NCI-H2081 treated with DMSO at 0.1 percent for 48 hours (cell line): Measurements from ENCODE around the gene ERVFRD-1.
"Not testable (repeated sequence)": the region's sequence is repeated elsewhere in the genome, so short reads cannot be mapped to it uniquely, and the experiment has no call there.

Experiments used
- DNase-seq: peaks from one replicate; lab custom pipeline; 2025; lab: John Stamatoyannopoulos, UW

Gene ERVFRD-1

GRCh38 chr6:11087141-11087812 lies 24.2 kb downstream of the ERVFRD-1 start:
- not testable (repeated sequence) for DNase-seq

GRCh38 chr6:11085758-11086435 lies 25.6 kb downstream of the ERVFRD-1 start:
- DNase-seq: no peak

- DNase-seq: no peak
Measured at GRCh38 chr6:11083956-11084355, 27.6 kb downstream of the ERVFRD-1 start.

- DNase-seq: no peak
Measured at GRCh38 chr6:11083491-11083890, 28.0 kb downstream of the ERVFRD-1 start.

GRCh38 chr6:11080296-11080695 lies 31.2 kb downstream of the ERVFRD-1 start:
- no peak for DNase-seq

GRCh38 chr6:11078266-11078665 lies 33.3 kb downstream of the ERVFRD-1 start:
- no peak for DNase-seq

- DNase-seq: no peak
Measured at GRCh38 chr6:11076540-11076939, 35.0 kb downstream of the ERVFRD-1 start.

- no peak for DNase-seq
Measured at GRCh38 chr6:11072101-11072500, 39.4 kb downstream of the ERVFRD-1 start.

GRCh38 chr6:11069760-11070159 lies 41.8 kb downstream of the ERVFRD-1 start:
- DNase-seq: no peak

- DNase-seq: no peak
Measured at GRCh38 chr6:11067348-11067747, 44.2 kb downstream of the ERVFRD-1 start.

- DNase-seq: no peak
Measured at GRCh38 chr6:11066505-11067347, 44.8 kb downstream of the ERVFRD-1 start.

GRCh38 chr6:11065436-11066202 lies 45.9 kb downstream of the ERVFRD-1 start:
- DNase-seq: no peak

GRCh38 chr6:11064836-11065235 lies 46.7 kb downstream of the ERVFRD-1 start:
- DNase-seq: no peak

- no peak for DNase-seq
Measured at GRCh38 chr6:11062715-11063114, 48.8 kb downstream of the ERVFRD-1 start.

- DNase-seq: no peak
Measured at GRCh38 chr6:11062083-11062482, 49.4 kb downstream of the ERVFRD-1 start.

GRCh38 chr6:11058406-11058805 lies 53.1 kb downstream of the ERVFRD-1 start:
- DNase-seq: no peak

GRCh38 chr6:11056871-11057270 lies 54.7 kb downstream of the ERVFRD-1 start:
- DNase-seq: no peak

GRCh38 chr6:11055127-11055627 lies 56.3 kb downstream of the ERVFRD-1 start:
- DNase-seq: no peak

- no peak for DNase-seq
Measured at GRCh38 chr6:11054722-11055121, 56.8 kb downstream of the ERVFRD-1 start.

- DNase-seq: no peak
Measured at GRCh38 chr6:11053307-11053706, 58.2 kb downstream of the ERVFRD-1 start.
